22Rv1 (cell line): ENCODE data around the gene RAB11B.
"Not testable (repeated sequence)": the region's sequence is repeated elsewhere in the genome, so short reads cannot be mapped to it uniquely, and the experiment has no call there.

ENCODE experiments used
- ZFX ChIP-seq: fragments of 450-650 bp; IDR thresholded peaks from 2 replicates; pipeline ENCODE4 v1.6.1; 2017; ENCODE audit warnings: antibody characterized with exemption, borderline replicate concordance
- TF ChIP-seq, protein P1 (sequence below): fragments of 450-650 bp; IDR thresholded peaks from 2 replicates; pipeline ENCODE4 v1.5.1; 2017; ENCODE audit warnings: mild to moderate bottlenecking

DNA sequence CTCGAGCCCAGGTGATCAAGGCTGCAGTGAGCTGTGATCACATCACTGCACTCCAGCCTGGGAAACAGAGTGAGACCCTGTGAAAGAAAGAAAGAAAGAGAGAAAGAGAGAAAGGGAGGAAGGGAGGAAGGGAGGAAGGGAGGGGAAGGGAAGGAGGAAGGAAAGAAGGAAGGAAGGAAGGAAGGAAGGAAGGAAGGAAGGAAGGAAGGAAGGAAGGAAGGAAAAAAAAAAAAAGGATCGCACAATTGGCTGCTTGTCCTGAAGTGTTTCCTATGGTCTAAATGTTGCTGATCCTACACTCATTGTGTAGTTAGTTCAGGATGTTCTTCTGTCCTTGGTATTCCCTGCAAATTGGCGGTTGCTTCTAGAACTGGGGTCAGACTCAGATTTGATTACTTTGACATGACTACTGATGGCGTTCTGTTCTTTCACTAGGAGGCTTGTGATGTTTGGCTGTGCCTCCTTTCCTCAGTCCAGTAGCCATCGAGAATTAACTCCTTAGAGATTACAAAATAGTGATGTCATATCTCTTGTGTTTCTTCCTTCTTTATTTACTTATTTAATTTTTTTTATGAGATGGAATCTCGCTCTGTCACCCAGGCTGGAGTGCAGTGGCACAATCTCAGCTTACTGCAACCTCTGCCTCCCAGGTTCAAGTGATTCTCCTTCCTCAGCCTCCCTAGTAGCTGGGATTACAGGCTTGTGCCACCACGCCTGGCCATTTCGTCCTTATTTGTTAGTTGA lies 40.4 kb upstream of the RAB11B start:
- TF ChIP-seq, protein P1, sequence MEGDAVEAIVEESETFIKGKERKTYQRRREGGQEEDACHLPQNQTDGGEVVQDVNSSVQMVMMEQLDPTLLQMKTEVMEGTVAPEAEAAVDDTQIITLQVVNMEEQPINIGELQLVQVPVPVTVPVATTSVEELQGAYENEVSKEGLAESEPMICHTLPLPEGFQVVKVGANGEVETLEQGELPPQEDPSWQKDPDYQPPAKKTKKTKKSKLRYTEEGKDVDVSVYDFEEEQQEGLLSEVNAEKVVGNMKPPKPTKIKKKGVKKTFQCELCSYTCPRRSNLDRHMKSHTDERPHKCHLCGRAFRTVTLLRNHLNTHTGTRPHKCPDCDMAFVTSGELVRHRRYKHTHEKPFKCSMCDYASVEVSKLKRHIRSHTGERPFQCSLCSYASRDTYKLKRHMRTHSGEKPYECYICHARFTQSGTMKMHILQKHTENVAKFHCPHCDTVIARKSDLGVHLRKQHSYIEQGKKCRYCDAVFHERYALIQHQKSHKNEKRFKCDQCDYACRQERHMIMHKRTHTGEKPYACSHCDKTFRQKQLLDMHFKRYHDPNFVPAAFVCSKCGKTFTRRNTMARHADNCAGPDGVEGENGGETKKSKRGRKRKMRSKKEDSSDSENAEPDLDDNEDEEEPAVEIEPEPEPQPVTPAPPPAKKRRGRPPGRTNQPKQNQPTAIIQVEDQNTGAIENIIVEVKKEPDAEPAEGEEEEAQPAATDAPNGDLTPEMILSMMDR, result not testable (repeated sequence)
- not testable (repeated sequence) for TF ChIP-seq ZFX
